HG02798 (cell line): ENCODE results near the gene COL18A1.
A peak's percentile ranks its signal among the peaks of the same experiment; 100 is the strongest.

ENCODE experiments used
- ATAC-seq: cut with Tn5 transposase; IDR thresholded peaks from one replicate; pipeline ENCODE4 v1.9.1; 2021; ENCODE audit warnings: mild to moderate bottlenecking; ENCODE audit not compliant: unreplicated experiment, poor library complexity

COL18A1 gene

DNA sequence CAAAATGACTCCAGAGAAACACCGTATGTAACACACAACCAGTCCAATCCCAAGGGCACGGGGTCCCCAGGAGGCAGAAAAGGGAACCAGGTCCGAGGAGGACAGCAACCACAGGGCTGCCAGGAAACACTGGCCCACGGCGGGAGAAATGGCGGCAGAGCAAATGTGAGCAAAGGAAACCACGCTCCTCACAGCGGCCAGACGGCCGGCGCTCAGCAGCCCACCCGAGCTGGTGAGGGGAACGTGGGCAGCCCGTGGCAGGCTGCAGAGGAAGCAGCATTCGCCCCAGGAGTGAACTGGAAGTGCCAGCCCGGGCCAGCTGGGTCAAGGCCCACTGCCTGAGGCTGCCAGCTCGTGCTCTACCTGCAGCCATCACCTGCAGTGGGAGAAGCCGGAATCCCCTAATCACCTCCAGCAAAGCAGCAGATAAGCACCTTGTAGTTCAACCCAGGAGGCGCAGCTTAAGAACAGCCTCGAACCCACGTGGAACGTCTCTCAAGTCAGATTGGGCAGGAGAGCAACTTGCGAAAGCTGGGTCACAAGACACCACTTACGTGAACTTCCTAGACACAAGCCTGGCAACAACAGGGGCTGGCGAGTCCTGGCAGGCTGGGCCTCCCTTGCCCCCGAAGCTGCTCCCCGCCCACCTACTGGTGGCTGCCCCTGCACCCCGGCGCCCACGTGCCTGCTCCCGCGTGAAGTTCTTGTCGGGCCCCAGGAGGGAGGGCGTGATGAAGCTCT is 130.5 kb downstream of the COL18A1 start:
- ATAC-seq = no peak

DNA sequence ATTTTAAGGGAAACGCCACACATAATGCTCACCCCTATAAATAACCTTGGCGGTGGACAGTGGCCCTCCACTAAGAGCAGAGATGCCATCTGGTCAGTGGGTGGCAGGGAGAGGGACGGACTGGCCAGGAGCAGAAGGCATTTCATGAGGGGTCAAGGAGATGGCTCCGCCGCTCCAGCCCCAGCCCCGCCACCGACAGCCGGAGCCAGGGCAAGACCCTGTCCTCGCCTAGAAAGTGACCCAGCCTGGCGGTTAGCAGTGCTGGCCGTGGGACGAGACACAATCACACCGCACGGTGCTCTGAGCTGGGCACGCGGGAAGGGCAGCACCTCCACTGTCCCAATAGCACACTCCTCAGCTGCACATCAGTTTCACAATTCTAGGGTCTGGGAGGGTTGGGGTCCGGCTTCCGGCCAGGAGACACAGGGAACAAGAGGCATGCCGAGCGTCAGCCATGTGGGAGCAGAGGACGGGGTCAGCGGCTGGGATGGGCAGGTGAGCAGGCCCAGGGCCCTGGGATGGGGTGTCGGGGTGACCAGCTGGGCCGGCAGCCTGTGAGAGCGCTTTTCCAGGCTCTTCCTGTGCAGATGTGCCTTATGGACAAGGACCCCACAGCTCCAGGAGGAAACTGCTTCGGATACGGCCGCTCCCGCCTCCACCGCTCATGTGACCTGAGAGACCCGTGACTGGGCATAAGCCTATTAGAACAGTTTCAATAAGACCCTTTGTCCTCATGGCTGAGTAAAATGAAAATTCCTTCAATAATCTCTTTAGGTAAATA is 131.5 kb downstream of the COL18A1 start:
- no peak for ATAC-seq

GRCh38 chr21:45537111-45537745 is 132.3 kb downstream of the COL18A1 start:
- no peak for ATAC-seq

GRCh38 chr21:45537746-45538291 is 132.9 kb downstream of the COL18A1 start:
- ATAC-seq = no peak

DNA sequence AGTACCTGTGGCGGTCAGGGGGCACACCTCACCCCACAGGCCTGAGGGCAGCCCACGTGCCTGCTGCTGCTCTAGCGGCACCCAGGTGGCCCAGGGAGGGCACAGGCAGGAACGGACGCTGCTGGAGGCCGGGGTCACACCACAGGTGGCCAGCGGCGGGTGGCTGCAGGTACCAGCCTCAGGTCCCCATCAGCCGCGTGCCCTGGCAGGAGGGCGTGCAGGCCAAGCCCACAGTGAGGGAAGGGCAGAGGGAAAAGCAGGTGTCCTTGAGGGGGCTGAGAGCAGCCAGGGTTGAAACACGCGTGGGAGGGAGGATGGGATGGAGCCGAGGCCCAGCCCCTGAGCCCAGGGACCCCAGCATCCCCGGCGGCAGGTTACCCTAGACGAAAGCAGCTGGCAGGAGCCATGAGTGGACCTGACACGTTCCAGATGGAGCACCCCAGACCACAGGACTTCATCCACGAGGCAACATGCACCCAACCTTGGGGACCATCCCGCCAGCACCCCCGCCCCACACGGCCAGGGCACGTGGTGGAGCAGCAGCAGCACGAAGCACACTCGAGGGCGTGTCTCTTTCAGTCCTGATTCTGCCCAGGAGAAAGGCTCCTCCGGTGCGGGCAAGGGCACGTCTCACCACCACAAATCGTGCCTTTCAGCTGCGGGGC is 133.5 kb downstream of the COL18A1 start:
- ATAC-seq = no peak

DNA sequence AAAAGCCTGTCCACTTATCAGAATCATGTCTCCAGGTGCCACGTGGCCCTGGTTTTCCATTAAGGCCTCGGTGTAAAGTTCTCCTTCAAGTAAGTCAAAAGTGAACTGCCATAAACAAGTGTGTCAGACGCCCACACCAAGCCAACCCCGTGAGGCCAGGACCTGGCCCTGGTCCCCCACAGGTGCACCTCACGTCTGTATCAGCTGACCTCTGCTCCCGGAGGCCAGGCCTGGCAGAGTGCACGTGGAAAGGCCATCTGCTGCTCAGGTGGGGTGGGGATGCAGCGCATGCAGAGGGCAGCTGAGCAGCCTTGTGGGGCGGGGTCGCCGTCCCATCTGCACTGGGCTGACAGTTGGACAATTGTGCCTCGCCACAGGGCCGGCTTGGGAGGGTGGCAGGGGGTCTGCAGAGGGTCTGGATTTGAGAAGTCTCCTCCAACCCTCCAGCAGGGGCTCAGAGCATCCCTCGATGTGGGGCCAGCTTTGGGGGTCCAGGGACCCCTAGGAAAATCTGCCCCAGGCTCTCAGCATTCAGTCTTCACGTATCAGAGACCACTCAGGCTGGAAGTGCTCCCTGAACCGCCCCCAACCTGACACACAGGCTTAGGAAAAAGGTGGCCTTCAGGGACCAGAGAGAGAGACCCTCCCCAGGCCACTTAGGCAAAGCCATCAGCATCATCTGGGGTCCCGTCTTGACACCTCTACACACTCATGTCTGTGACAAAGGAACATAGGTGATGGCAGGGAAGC is 134.3 kb downstream of the COL18A1 start:
- ATAC-seq = no peak

- no peak for ATAC-seq
Measured at GRCh38 chr21:45539796-45540600, 135.0 kb downstream of the COL18A1 start.

- ATAC-seq = no peak
Measured at GRCh38 chr21:45540601-45540970, 135.6 kb downstream of the COL18A1 start.

DNA sequence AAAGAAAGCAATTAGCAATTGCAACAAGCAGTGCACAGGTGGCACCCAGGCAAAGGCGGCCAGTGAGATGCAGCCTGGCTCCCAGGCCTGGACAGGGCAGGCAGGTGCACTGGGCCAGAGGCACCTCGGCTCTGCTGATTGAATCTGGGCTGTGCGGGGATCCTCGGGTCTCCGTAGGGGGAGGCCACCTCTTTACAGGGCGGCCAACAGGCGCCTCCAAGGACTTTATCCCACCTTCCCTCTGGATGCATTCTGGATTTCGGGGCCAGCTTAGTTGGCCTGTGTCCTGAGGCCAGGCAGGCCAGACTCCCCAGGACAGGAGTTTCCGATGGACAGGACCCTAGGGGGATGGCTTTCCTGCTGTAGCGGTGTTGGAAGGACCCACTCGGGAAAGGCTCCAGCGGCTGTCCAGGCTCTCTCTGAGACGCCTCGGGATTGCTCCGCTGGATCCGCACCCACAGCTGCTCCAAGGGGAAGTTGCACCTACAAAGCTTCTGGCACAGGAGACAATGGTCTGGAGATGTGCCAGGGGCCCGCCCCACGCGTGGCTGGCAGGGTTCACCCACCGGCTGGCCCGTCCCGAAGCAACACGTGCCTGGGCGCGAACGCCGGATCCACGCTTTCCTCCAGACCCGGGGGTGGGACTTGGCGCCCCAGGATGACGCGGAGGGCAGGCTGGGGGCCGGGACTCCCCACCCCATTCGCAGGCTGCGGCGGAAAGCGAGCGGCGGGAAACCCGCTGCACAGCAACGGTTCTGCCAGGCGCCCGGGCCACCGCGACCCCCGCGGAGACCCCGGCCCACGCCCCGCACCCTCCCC is 136.5 kb downstream of the COL18A1 start:
- peak; percentile 57 for ATAC-seq

GRCh38 chr21:45542242-45542666 is 137.3 kb downstream of the COL18A1 start, which contains the start of gene SLC19A1:
SLC19A1 (minus strand) TSS chr21:45542440; CDS start chr21:45537959, 4,481 bp downstream.
- peak; percentile 67 for ATAC-seq

DNA sequence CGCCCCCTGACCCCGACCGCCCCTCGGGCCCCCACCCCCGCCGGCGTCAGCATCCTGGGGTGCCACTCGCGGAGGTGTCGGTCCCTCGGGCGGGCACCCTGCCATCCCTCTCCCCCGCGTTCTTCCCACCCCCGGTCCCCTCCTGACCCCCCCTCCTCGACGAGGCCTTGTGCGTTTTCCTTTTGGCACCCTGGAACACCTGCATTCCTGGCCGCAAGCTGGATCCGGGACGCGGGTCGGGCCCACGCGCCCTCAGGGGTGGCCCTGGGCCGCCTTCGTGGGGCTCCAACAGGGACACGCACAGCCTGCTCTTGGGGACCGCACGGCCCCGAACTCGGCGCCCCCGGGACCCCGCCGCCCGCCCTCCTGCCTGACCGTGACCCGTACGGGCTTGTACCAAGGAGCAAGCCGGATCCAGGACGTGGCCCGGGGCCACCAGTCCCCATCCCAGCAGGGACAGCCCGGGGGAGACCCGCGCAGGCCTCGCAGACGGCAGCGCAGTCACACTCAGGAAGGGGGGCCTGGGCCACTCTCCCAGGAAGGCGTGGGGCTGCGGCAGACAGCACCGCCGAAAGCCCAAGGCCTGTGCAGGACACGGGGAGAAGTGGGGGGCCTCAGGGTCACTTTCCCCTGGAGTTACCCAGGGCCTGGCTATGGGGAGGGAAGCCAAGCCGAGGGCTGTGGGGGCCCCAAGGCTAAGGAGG is 137.9 kb downstream of the COL18A1 start:
- ATAC-seq = no peak

DNA sequence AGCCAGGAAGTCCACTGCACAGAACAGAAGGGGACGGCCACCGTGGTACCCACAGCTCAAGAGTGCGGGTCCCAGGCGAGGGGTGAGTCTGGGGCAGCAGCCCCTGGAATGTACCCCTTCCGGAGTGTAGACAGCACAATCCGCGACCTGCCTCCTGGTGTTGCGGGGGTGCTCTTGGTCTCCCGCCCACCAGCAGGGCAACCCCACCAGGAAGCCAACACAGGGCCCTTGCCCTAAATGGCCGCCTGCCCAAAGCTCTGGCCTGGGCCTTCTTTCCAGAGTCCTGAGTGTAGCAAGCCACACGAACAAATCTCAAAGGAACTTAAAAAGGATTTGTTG is 138.4 kb downstream of the COL18A1 start:
- no peak for ATAC-seq

DNA sequence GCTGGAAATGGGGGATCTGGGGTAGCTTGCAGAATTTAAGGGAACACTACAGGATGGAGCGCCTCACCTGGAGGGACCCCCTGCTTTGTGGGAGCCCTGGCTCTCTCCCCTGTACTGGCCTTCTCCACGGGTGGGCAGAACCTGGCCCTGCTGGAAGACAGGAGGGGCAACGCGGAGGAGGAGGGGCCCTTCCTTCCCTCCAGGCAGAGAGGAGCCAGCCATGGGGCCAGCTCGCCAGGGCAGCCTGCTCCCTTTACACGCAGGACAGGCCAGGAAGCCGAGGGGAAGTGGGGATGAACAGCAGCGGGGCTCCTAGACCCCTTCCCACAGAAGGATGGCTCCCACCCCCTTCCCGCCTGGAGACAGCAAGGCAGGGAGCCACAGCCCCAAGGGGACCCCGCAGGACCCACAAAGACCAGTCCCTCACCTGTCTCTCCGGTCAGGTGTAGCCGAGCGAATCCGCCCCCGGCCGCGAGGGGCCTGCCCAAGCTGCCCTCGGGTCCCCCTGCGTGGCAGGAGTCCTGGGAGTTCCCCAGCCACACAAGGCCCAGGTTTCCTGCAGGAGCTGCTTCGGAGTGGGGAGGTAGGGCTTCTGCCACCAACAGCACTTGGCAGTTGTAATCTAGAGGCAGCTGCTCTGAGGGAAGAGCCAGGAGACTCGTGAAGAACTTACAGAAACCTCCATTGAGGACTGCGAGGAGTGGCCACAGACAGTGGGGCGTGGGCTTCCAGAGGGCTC is 138.9 kb downstream of the COL18A1 start:
- ATAC-seq = no peak

- no peak for ATAC-seq
Measured at GRCh38 chr21:45544449-45545235, 139.7 kb downstream of the COL18A1 start.

GRCh38 chr21:45545236-45545570 is 140.2 kb downstream of the COL18A1 start:
- no peak for ATAC-seq
